IPS-20b (cell line): ENCODE results near the gene KRTAP12-1.
A peak's percentile ranks its signal among the peaks of the same experiment; 100 is the strongest.

Source experiments
- H3K27ac ChIP-seq: one replicate; pipeline ENCODE4 v1.5.1; 2013; ENCODE audit warnings: low read length
- H3K27me3 ChIP-seq: 2 replicates; pipeline ENCODE4 v1.6.1; 2013; ENCODE audit warnings: mild to moderate bottlenecking, low read length, inconsistent platforms; ENCODE audit not compliant: insufficient read depth
- H3K36me3 ChIP-seq: 2 replicates; pipeline ENCODE4 v1.6.1; 2013; ENCODE audit warnings: low read depth, mild to moderate bottlenecking, inconsistent platforms, low read length, moderate library complexity; ENCODE audit not compliant: insufficient read depth
- H3K4me1 ChIP-seq: 2 replicates; pipeline ENCODE4 v1.6.1; 2013; ENCODE audit warnings: mild to moderate bottlenecking, control low read depth, inconsistent platforms, low read length, moderate library complexity; ENCODE audit not compliant: insufficient read depth
- H3K4me3 ChIP-seq: 2 replicates; pipeline ENCODE4 v1.5.1; 2013; ENCODE audit warnings: mild to moderate bottlenecking, low read length, inconsistent platforms
- H3K9ac ChIP-seq: 2 replicates; pipeline ENCODE4 v1.6.1; 2013; ENCODE audit warnings: low read depth, mild to moderate bottlenecking, inconsistent platforms, low read length, moderate library complexity
- H3K9me3 ChIP-seq: 2 replicates; pipeline ENCODE4 v1.6.1; 2013; ENCODE audit warnings: mild to moderate bottlenecking, low read depth, low read length, inconsistent platforms; ENCODE audit not compliant: insufficient read depth

KRTAP12-1 gene

GRCh38 chr21:44711327-44712202, 29.6 kb upstream of the KRTAP12-1 start, which contains the start of gene TSPEAR:
Gene TSPEAR (minus strand): TSS chr21:44711572. CDS start chr21:44711514, 58 bp downstream.
- Histone ChIP-seq H3K27ac (no peak within 1 kb of the TSS), H3K4me1 (peaks cover 31% of the 10 kb centered on the region; the same call in 1 of the 2 replicates)

DNA sequence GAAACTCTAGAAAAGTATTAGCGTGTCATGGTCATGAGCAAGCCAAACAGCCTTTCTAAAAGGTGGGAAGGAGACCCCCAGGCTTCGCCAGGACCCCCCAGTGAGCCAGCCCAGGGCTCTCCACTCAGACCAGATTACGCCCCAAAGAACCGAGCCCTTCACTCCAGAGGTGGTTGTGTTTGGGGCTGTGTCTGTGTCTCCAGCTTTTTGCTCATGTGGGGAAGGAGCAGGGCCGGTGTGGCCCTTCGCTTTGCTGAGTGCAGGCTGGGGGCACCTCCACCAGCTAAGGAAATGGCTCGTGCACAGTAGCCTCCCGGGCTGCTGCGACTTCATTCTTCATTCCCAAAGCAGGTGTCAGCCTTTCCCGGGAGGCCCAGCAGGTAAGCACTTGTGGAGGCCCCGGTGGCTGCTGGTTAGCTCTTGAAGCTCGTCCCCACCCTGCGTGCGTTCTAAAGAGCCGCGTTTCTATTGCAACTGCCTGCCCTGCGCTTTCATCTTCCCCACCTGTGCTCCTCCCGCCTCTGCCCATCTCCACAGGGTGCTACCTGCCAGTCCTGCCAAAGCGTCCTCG, 28.9 kb upstream of the KRTAP12-1 start:
- peaks cover 35% of the 10 kb centered on the region; the same call in 1 of the 2 replicates for H3K4me1 ChIP-seq
- H3K27ac ChIP-seq, result no peak overlapping the region
- no peak overlapping the region for H3K9ac ChIP-seq
- H3K27me3 ChIP-seq, result peaks cover 98% of the 10 kb centered on the region
- H3K4me3 ChIP-seq, result peak overlapping the region; percentile 67
- H3K9me3 ChIP-seq, result no peaks in the 10 kb centered on the region
- H3K36me3 ChIP-seq, result no peaks in the 10 kb centered on the region

More at GRCh38 chr21:44711327-44712202, 29.6 kb upstream of the KRTAP12-1 start, which contains the start of gene TSPEAR:
- Histone ChIP-seq H3K9ac (no peak within 1 kb of the TSS), H3K36me3 (no peaks in the 10 kb centered on the region), H3K9me3 (no peaks in the 10 kb centered on the region), H3K27me3 (peaks cover 90% of the 10 kb centered on the region), H3K4me3 (peak within 1 kb of the TSS; percentile 67)

DNA sequence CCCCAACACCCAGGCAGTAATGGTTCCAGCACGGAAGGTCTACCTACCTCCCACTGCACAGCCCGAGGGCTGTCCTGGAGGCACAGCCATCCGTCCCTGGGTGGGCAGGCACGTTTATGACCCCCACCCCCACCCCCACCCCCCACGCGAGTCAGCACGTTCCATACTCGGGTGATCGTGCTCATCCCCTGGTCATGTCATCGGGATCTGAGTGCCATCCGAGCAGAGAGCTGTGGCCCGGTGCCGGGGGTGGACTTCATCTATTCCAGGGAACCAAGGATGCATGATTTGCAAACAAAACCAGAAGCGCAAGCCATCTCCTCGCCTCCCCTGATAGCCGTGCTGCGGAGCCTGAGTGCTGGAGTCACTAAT, 28.3 kb upstream of the KRTAP12-1 start:
- Histone ChIP-seq H3K27me3 (peaks cover 94% of the 10 kb centered on the region), H3K9ac (no peak overlapping the region), H3K36me3 (no peaks in the 10 kb centered on the region), H3K4me3 (peak overlapping the region; percentile 67), H3K27ac (no peak overlapping the region), H3K4me1 (peaks cover 35% of the 10 kb centered on the region; the same call in 1 of the 2 replicates), H3K9me3 (no peaks in the 10 kb centered on the region)

- H3K4me3 ChIP-seq, result peak overlapping the region; percentile 67
- H3K27me3 ChIP-seq, result peaks cover 91% of the 10 kb centered on the region
- H3K4me1 ChIP-seq, result peaks cover 33% of the 10 kb centered on the region; the same call in 1 of the 2 replicates
Observed at GRCh38 chr21:44709426-44710293, 27.7 kb upstream of the KRTAP12-1 start.

GRCh38 chr21:44708866-44709425, 27.0 kb upstream of the KRTAP12-1 start:
- H3K4me3 ChIP-seq, result peak overlapping the region; percentile 67
- peak overlapping the region; percentile 77; the same call in 1 of the 2 replicates for H3K9ac ChIP-seq
- peaks cover 91% of the 10 kb centered on the region for H3K27me3 ChIP-seq
- no peak overlapping the region for H3K27ac ChIP-seq
- peaks cover 36% of the 10 kb centered on the region for H3K4me1 ChIP-seq
- H3K36me3 ChIP-seq, result no peaks in the 10 kb centered on the region
- no peaks in the 10 kb centered on the region for H3K9me3 ChIP-seq

More at GRCh38 chr21:44709426-44710293, 27.7 kb upstream of the KRTAP12-1 start:
- H3K27ac ChIP-seq, result no peak overlapping the region
- H3K9me3 ChIP-seq, result no peaks in the 10 kb centered on the region
- H3K9ac ChIP-seq, result 0 out of 2 replicates have a peak overlapping the region, but pooled peaks have one; percentile 77
- no peaks in the 10 kb centered on the region for H3K36me3 ChIP-seq

- peaks cover 42% of the 10 kb centered on the region for H3K4me1 ChIP-seq
- peaks cover 91% of the 10 kb centered on the region for H3K27me3 ChIP-seq
- peak overlapping the region; percentile 77; the same call in 1 of the 2 replicates for H3K9ac ChIP-seq
- H3K36me3 ChIP-seq, result no peaks in the 10 kb centered on the region
- H3K4me3 ChIP-seq, result peak overlapping the region; percentile 67
- H3K9me3 ChIP-seq, result no peaks in the 10 kb centered on the region
- H3K27ac ChIP-seq, result no peak overlapping the region
Observed at GRCh38 chr21:44708213-44708865, 26.4 kb upstream of the KRTAP12-1 start.

- Histone ChIP-seq H3K4me3 (peak overlapping the region; percentile 67), H3K36me3 (no peaks in the 10 kb centered on the region), H3K9me3 (no peaks in the 10 kb centered on the region), H3K27ac (no peak overlapping the region), H3K27me3 (peaks cover 82% of the 10 kb centered on the region), H3K4me1 (peaks cover 40% of the 10 kb centered on the region), H3K9ac (peak overlapping the region; percentile 65; the same call in 1 of the 2 replicates)
Observed at GRCh38 chr21:44706706-44707581, 25.0 kb upstream of the KRTAP12-1 start.

GRCh38 chr21:44706026-44706705, 24.2 kb upstream of the KRTAP12-1 start:
- no peak overlapping the region for H3K27ac ChIP-seq

DNA sequence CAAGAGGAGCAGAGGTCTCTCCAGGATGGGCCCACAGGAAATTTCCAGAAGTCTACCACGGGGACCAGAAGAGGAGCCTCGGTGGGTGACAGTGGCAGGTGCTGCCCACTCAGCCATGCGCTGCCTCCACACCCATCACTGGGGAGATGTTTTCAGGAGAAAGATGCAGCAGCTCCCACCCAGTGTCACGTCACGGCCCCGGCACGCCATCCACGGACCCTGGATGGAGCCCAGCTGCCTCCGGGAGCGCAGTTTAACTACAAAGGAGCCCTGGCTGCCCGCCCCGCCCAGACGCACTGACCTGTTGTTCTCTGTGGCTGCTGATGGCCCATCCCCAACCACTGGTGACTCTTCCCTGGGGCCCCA, 22.7 kb upstream of the KRTAP12-1 start:
- no peaks in the 10 kb centered on the region for H3K9me3 ChIP-seq
- no peaks in the 10 kb centered on the region for H3K36me3 ChIP-seq
- H3K4me1 ChIP-seq, result peaks cover 37% of the 10 kb centered on the region
- peak overlapping the region; percentile 54 for H3K4me3 ChIP-seq
- H3K27me3 ChIP-seq, result peaks cover 59% of the 10 kb centered on the region
- H3K9ac ChIP-seq, result peak overlapping the region; percentile 58; the same call in 1 of the 2 replicates
- H3K27ac ChIP-seq, result no peak overlapping the region

More at GRCh38 chr21:44706026-44706705, 24.2 kb upstream of the KRTAP12-1 start:
- Histone ChIP-seq H3K9me3 (no peaks in the 10 kb centered on the region), H3K27me3 (peaks cover 74% of the 10 kb centered on the region), H3K4me3 (peak overlapping the region; percentile 67), H3K36me3 (no peaks in the 10 kb centered on the region), H3K4me1 (peaks cover 40% of the 10 kb centered on the region), H3K9ac (peak overlapping the region; percentile 65; the same call in 1 of the 2 replicates)
